Measurements from ENCODE around the gene SLC6A12. TPM values are rescaled to one million over a fixed set of nuclear protein-coding genes. Genes with fewer than 3 reads are reported as not detected.

SLC6A12 gene
- polyA plus RNA-seq, 1 donor from 2014 or later = 0.15 TPM

DNA sequence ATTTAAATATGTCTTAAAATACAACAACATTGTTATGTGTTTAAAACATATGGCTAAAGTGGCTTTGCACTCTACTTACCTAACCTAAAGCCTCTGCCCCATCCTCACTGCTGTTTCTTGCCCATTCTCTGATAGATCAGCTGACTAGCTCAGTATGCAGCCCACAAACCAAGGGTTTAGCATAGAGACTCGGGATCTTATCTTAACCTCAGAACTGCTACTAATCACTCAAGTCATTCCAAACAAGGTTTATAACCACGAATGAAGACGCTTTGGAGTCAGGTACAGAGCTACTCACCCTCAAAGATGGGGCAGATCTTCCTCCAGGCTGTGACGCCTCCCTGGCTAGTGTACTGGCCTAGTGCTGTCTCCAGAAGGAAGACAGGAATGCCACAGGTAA is 29.4 kb upstream of the SLC6A12 start:
- Histone ChIP-seq H3K36me3 (ENCODE audit: insufficient read depth, low read length) (no peaks in the 10 kb centered on the region), H3K9me3 (ENCODE audit: low read length) (no peaks in the 10 kb centered on the region), H3K27ac (ENCODE audit: low read length) (no peak overlapping the region), H4K20me1 (ENCODE audit: insufficient read depth) (no peaks in the 10 kb centered on the region), H3K4me3 (ENCODE audit: low read length) (no peak overlapping the region), H3K9me2 (ENCODE audit: insufficient read depth, low read length) (no peaks in the 10 kb centered on the region), H3K9ac (ENCODE audit: low read length) (no peak overlapping the region), H3K27me3 (ENCODE audit: insufficient read depth, low read depth, low read length) (no peaks in the 10 kb centered on the region), H3K79me2 (replicated peaks; ENCODE audit: insufficient read depth, low read length) (no peaks in the 10 kb centered on the region), H3K4me2 (ENCODE audit: low read length) (no peak overlapping the region), H2AFZ (ENCODE audit: low read depth, low read length) (no peak overlapping the region), H3F3A (ENCODE audit: insufficient read depth, low read length, poor library complexity, severe bottlenecking) (no peaks in the 10 kb centered on the region)
- TF ChIP-seq TAF1 (IDR thresholded peaks at IDR 0.05; ENCODE audit: low read depth) = no peak
- TF ChIP-seq MXI1 (conservative IDR thresholded peaks at IDR 0.05; ENCODE audit: poor library complexity, severe bottlenecking) = no peak
- no peak for TF ChIP-seq SMC3 (conservative IDR thresholded peaks at IDR 0.05; ENCODE audit: poor library complexity)
- TF ChIP-seq, protein P1, sequence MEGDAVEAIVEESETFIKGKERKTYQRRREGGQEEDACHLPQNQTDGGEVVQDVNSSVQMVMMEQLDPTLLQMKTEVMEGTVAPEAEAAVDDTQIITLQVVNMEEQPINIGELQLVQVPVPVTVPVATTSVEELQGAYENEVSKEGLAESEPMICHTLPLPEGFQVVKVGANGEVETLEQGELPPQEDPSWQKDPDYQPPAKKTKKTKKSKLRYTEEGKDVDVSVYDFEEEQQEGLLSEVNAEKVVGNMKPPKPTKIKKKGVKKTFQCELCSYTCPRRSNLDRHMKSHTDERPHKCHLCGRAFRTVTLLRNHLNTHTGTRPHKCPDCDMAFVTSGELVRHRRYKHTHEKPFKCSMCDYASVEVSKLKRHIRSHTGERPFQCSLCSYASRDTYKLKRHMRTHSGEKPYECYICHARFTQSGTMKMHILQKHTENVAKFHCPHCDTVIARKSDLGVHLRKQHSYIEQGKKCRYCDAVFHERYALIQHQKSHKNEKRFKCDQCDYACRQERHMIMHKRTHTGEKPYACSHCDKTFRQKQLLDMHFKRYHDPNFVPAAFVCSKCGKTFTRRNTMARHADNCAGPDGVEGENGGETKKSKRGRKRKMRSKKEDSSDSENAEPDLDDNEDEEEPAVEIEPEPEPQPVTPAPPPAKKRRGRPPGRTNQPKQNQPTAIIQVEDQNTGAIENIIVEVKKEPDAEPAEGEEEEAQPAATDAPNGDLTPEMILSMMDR (IDR thresholded peaks at IDR 0.05; ENCODE audit: poor library complexity, severe bottlenecking) = no peak
- no peak for TF ChIP-seq RAD21 (conservative IDR thresholded peaks at IDR 0.05)
- no peak for TF ChIP-seq EP300 (conservative IDR thresholded peaks at IDR 0.05; ENCODE audit: poor library complexity, severe bottlenecking)
- no peak for TF ChIP-seq EZH2 (IDR thresholded peaks at IDR 0.05; ENCODE audit: borderline replicate concordance, insufficient read depth, low read length, poor library complexity, severe bottlenecking)
- TF ChIP-seq, protein P2, sequence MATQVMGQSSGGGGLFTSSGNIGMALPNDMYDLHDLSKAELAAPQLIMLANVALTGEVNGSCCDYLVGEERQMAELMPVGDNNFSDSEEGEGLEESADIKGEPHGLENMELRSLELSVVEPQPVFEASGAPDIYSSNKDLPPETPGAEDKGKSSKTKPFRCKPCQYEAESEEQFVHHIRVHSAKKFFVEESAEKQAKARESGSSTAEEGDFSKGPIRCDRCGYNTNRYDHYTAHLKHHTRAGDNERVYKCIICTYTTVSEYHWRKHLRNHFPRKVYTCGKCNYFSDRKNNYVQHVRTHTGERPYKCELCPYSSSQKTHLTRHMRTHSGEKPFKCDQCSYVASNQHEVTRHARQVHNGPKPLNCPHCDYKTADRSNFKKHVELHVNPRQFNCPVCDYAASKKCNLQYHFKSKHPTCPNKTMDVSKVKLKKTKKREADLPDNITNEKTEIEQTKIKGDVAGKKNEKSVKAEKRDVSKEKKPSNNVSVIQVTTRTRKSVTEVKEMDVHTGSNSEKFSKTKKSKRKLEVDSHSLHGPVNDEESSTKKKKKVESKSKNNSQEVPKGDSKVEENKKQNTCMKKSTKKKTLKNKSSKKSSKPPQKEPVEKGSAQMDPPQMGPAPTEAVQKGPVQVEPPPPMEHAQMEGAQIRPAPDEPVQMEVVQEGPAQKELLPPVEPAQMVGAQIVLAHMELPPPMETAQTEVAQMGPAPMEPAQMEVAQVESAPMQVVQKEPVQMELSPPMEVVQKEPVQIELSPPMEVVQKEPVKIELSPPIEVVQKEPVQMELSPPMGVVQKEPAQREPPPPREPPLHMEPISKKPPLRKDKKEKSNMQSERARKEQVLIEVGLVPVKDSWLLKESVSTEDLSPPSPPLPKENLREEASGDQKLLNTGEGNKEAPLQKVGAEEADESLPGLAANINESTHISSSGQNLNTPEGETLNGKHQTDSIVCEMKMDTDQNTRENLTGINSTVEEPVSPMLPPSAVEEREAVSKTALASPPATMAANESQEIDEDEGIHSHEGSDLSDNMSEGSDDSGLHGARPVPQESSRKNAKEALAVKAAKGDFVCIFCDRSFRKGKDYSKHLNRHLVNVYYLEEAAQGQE (IDR thresholded peaks at IDR 0.05; ENCODE audit: borderline replicate concordance) = no peak
- TF ChIP-seq POLR2AphosphoS5 (IDR thresholded peaks at IDR 0.05) = no peak

DNA sequence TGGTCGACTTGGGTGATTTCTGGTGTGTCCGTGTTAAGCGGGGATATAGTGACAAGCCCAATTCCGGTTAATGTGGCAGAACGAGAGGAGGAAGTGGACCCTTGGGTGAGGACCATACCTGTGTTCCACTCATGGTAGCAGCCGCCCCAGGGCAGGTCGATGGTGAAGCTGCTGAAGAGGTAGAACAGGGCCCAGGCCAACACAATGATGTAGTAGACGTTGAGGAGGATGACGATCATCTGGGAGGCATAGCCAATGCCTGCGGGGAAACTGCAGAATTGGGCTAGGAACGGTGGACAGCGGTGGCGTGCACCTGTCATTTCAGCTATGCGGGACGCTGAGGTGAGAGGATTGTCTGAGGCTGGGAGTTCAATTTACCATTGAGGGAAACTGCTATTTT is 28.5 kb upstream of the SLC6A12 start:
- no peak overlapping the region for H2AFZ ChIP-seq (ENCODE audit: low read depth, low read length)
- no peaks in the 10 kb centered on the region for H4K20me1 ChIP-seq (ENCODE audit: insufficient read depth)
- H3K27me3 ChIP-seq (ENCODE audit: insufficient read depth, low read depth, low read length) = no peaks in the 10 kb centered on the region
- no peak overlapping the region for H3K4me3 ChIP-seq (ENCODE audit: low read length)
- no peaks in the 10 kb centered on the region for H3K36me3 ChIP-seq (ENCODE audit: insufficient read depth, low read length)
- no peaks in the 10 kb centered on the region for H3K9me2 ChIP-seq (ENCODE audit: insufficient read depth, low read length)
- H3K27ac ChIP-seq (ENCODE audit: low read length) = no peak overlapping the region
- no peaks in the 10 kb centered on the region for H3K9me3 ChIP-seq (ENCODE audit: low read length)
- no peaks in the 10 kb centered on the region for H3K79me2 ChIP-seq (replicated peaks; ENCODE audit: insufficient read depth, low read length)
- no peak overlapping the region for H3K4me2 ChIP-seq (ENCODE audit: low read length)
- no peak for TF ChIP-seq EZH2 (IDR thresholded peaks at IDR 0.05; ENCODE audit: borderline replicate concordance, insufficient read depth, low read length, poor library complexity, severe bottlenecking)
- TF ChIP-seq, protein P1 (IDR thresholded peaks at IDR 0.05; ENCODE audit: poor library complexity, severe bottlenecking) = no peak
- TF ChIP-seq TAF1 (IDR thresholded peaks at IDR 0.05; ENCODE audit: low read depth) = no peak
- TF ChIP-seq SMC3 (conservative IDR thresholded peaks at IDR 0.05; ENCODE audit: poor library complexity) = no peak
- TF ChIP-seq, protein P2 (IDR thresholded peaks at IDR 0.05; ENCODE audit: borderline replicate concordance) = no peak
- no peak for TF ChIP-seq POLR2AphosphoS5 (IDR thresholded peaks at IDR 0.05)
- no peak for TF ChIP-seq RAD21 (conservative IDR thresholded peaks at IDR 0.05)
- no peak for TF ChIP-seq EP300 (conservative IDR thresholded peaks at IDR 0.05; ENCODE audit: poor library complexity, severe bottlenecking)
- no peak for TF ChIP-seq MXI1 (conservative IDR thresholded peaks at IDR 0.05; ENCODE audit: poor library complexity, severe bottlenecking)
- H3F3A ChIP-seq (ENCODE audit: insufficient read depth, low read length, poor library complexity, severe bottlenecking) = no peaks in the 10 kb centered on the region
- no peak overlapping the region for H3K9ac ChIP-seq (ENCODE audit: low read length)
